K562 (cell line): ENCODE measurements around the gene SARS1. TPM values are rescaled to one million over a fixed set of nuclear protein-coding genes. Genes with fewer than 3 reads are reported as not detected.

Experiments used
- ATAC-seq: fragments of 200-7000 bp; cut with Tn5 transposase; 3 replicates; pipeline ENCODE4 v1.9.1; 2020; ENCODE audit warnings: moderate library complexity
- BruUV-seq: library from RNA; stranded (reverse); fragments of 400-500 nt; replicated peaks from 2 replicates; lab custom pipeline; 2021; lab: Mats Ljungman, UMichigan
- CTCF ChIA-PET: fragments of 300-600 bp; formaldehyde crosslinking; extraction: SDS; loops from one replicate; lab custom pipeline; 2021; ENCODE audit warnings: low intra/inter-chr PET ratio; lab: Yijun Ruan, JAX
- POLR2A ChIA-PET: fragments of 300-600, 350-650 bp; sonication (Branson Sonifier 250); formaldehyde crosslinking; extraction: SDS; loops from one replicate; lab custom pipeline; 2021; ENCODE audit warnings: antibody characterized with exemption, inconsistent platforms; lab: Yijun Ruan, JAX
- DNase-seq, 4 experiments: peaks; one replicate each; pipeline versions ENCODE4 v3.0.0 to v3.0.0-alpha.2; 2011 to 2018; ENCODE audit warnings: low spot score in 3 of 4, mixed read lengths in 3 of 4; ENCODE audit errors: extremely low read depth in 1 of 4
- FAIRE-seq: peaks from 2 replicates; lab custom pipeline; 2011; peaks lifted over from hg19 to GRCh38; lab: Jason Lieb, UNC
- H2AFZ ChIP-seq: 2 replicates; pipeline ENCODE4 v1.6.0; 2011; ENCODE audit warnings: low read depth, low read length, control low read depth, inconsistent platforms
- H3K27ac ChIP-seq: fragments of 200-600 bp; 3 replicates; pipeline ENCODE4 v1.8.0; 2011; ENCODE audit warnings: low read depth, mild to moderate bottlenecking, control low read depth, inconsistent platforms, low read length, moderate library complexity, mixed read lengths; ENCODE audit errors: extremely low read depth
- H3K27me3 ChIP-seq, 2 experiments: fragments of 300-600 bp in 1 of 2; 2 replicates in 1 of 2; 3 replicates in 1 of 2; pipeline versions ENCODE4 v1.6.0 to v1.8.0; 2011; ENCODE audit warnings: inconsistent platforms in 2 of 2, low read length in 2 of 2, mild to moderate bottlenecking in 1 of 2, mixed read lengths in 1 of 2, moderate library complexity in 1 of 2; ENCODE audit not compliant: control insufficient read depth in 2 of 2, insufficient read depth in 2 of 2
- H3K36me3 ChIP-seq: fragments of 300-600 bp; 3 replicates; pipeline ENCODE4 v1.8.0; 2011; ENCODE audit warnings: mild to moderate bottlenecking, low read length, inconsistent platforms; ENCODE audit not compliant: control insufficient read depth, insufficient read depth
- H3K4me1 ChIP-seq, 2 experiments: fragments of 200-600 bp in 1 of 2; replicated peaks in 1 of 2; 2 replicates in 1 of 2; 3 replicates in 1 of 2; pipeline versions ENCODE4 v1.5.1 to v1.8.0; 2011; ENCODE audit warnings: inconsistent platforms in 2 of 2, low read length in 2 of 2, mild to moderate bottlenecking in 1 of 2, mixed read lengths in 1 of 2, moderate library complexity in 1 of 2; ENCODE audit not compliant: control insufficient read depth in 2 of 2, insufficient read depth in 2 of 2
- H3K4me2 ChIP-seq: 2 replicates; pipeline ENCODE4 v1.6.1; 2011; ENCODE audit warnings: low read length, control low read depth, inconsistent platforms, mixed read lengths; ENCODE audit not compliant: insufficient read depth
- H3K4me3 ChIP-seq: fragments of 200-600 bp; sonication (generic), shearing (Covaris generic); 2 replicates; pipeline ENCODE4 v1.5.1; 2016; ENCODE audit warnings: control low read depth, inconsistent platforms
- H3K79me2 ChIP-seq: fragments of 200-600 bp; 3 replicates; pipeline ENCODE4 v1.8.0; 2011; ENCODE audit warnings: low read length, inconsistent platforms; ENCODE audit not compliant: control insufficient read depth, insufficient read depth
- H3K9ac ChIP-seq, 2 experiments: 2 replicates each; pipeline versions ENCODE4 v1.6.0 to v1.6.1; 2011; ENCODE audit warnings: low read depth in 2 of 2, low read length in 2 of 2, control low read depth in 1 of 2, inconsistent platforms in 1 of 2, mild to moderate bottlenecking in 1 of 2, mixed read lengths in 1 of 2; ENCODE audit not compliant: insufficient read depth in 1 of 2
- H3K9me1 ChIP-seq: one replicate; pipeline ENCODE4 v1.6.0; 2011; ENCODE audit warnings: inconsistent platforms, mild to moderate bottlenecking, low read length, moderate library complexity; ENCODE audit not compliant: control insufficient read depth, insufficient read depth
- H3K9me3 ChIP-seq: replicated peaks from 2 replicates; pipeline ENCODE4 v1.5.1; 2011; ENCODE audit warnings: low read depth, low read length, inconsistent platforms; ENCODE audit not compliant: control insufficient read depth, insufficient read depth
- H4K20me1 ChIP-seq: replicated peaks from 2 replicates; pipeline ENCODE4 v1.6.1; 2011; ENCODE audit warnings: low read length, inconsistent platforms, mixed read lengths; ENCODE audit not compliant: control insufficient read depth, insufficient read depth
- HNRNPUL1 ChIP-seq: fragments of 200-400 bp; formaldehyde crosslinking; IDR thresholded peaks from 2 replicates; pipeline ENCODE4 v1.6.1; 2017; ENCODE audit warnings: low read length
- POLR2B ChIP-seq: fragments of 450-650 bp; IDR thresholded peaks from 2 replicates; pipeline ENCODE4 v1.6.1; 2018; ENCODE audit warnings: low read depth; ENCODE audit not compliant: partially characterized antibody
- RHOXF2B ChIP-seq: fragments of 250-450 bp; sonication (Bioruptor Pico); conservative IDR thresholded peaks from 2 replicates; pipeline ENCODE4 v1.5.1; 2021
- STAT5B ChIP-seq: fragments of 250-450 bp; sonication (Bioruptor Pico); IDR thresholded peaks from 2 replicates; pipeline ENCODE4 v1.8.0; 2021; ENCODE audit warnings: mild to moderate bottlenecking, inconsistent platforms
- TAF15 ChIP-seq: fragments of 200-400 bp; formaldehyde crosslinking; IDR thresholded peaks from 2 replicates; pipeline ENCODE4 v1.6.1; 2017; ENCODE audit warnings: mild to moderate bottlenecking, low read depth, low read length, moderate library complexity
- TCF7L2 ChIP-seq: fragments of 150-350 bp; IDR thresholded peaks from 2 replicates; pipeline ENCODE4 v1.6.1; 2016; ENCODE audit warnings: low read depth, mild to moderate bottlenecking, low read length, moderate library complexity
- ZSCAN29 ChIP-seq: fragments of 450-650 bp; IDR thresholded peaks from 2 replicates; pipeline ENCODE4 v1.6.1; 2017
- WGBS: fragments of 100-300 bp; shearing (Covaris generic); methylation state at CpG from one replicate; pipeline ENCODE4 v1.1.6; 2016; ENCODE audit warnings: low coverage, mixed read lengths; ENCODE audit not compliant: insufficient coverage; ENCODE audit errors: missing lambda C conversion rate; 5-methylcytosine and 5-hydroxymethylcytosine counted together
- in situ Hi-C: fragments of 300-500 bp; cut with MboI; formaldehyde crosslinking; loops from 4 replicates; pipeline ENCODE4 v1.15.0; 2018; ENCODE audit warnings: inconsistent platforms, mixed read lengths
- intact Hi-C: fragments of 100-400 bp; cut with micrococcal nuclease; formaldehyde crosslinking; loops from 2 replicates; pipeline ENCODE4 v1.14.2; 2022
- polyA plus RNA-seq, 8 experiments: library from polyadenylated mRNA; depleted of rRNA in 4 of 8; stranded (reverse) in 5 of 8; unstranded in 3 of 8; fragments of >200 nt; fragmentation: Nextera tagmentation in 2 of 8; fragmentation: Illumina TruSeq in 1 of 8; extraction: Ambion mirVana in 2 of 8; extraction: Trizol in 1 of 8; gene quantifications; 2 replicates each; pipeline versions ENCODE4 v1.2.1 to v1.2.3, GENCODE V29; 2011 to 2014; ENCODE audit warnings: inconsistent platforms in 1 of 8, missing spikeins in 1 of 8
- total RNA-seq, 7 experiments: library from RNA; depleted of rRNA in 6 of 7; stranded (reverse); fragments of >200 nt in 6 of 7; fragmentation: Illumina TruSeq in 2 of 7; extraction: Trizol in 2 of 7; gene quantifications; 2 replicates each; pipeline versions ENCODE4 v1.2.1 to v1.2.3, GENCODE V29; 2011 to 2021; ENCODE audit warnings: low replicate concordance in 1 of 7
- TF ChIP-seq, protein P1 (sequence below), 2 experiments: IDR thresholded peaks; 2 replicates each; pipeline ENCODE4 v1.6.1; 2012; ENCODE audit warnings: improper control_type of control experiment in 2 of 2, low read depth in 2 of 2, low read length in 2 of 2, borderline replicate concordance in 1 of 2
- TF ChIP-seq, protein P2 (sequence below): fragments of 450-650 bp; formaldehyde crosslinking; IDR thresholded peaks from 2 replicates; pipeline ENCODE4 v1.4.0; 2020; ENCODE audit warnings: mild to moderate bottlenecking, moderate library complexity
- TF ChIP-seq, protein P3 (sequence below): fragments of 450-650 bp; IDR thresholded peaks from 2 replicates; pipeline ENCODE4 v1.6.1; 2018; ENCODE audit not compliant: partially characterized antibody
- TF ChIP-seq, protein P4 (sequence below): fragments of 450-650 bp; IDR thresholded peaks from 2 replicates; pipeline ENCODE4 v1.6.1; 2016; ENCODE audit warnings: low read depth, mild to moderate bottlenecking, moderate library complexity

The SARS1 gene
- total and polyA plus RNA-seq, 9 of the 15 experiments (the other 6 are each of a cell fraction or from before 2014, with no cell fraction given), result 221 to 623 (median 254) TPM

DNA sequence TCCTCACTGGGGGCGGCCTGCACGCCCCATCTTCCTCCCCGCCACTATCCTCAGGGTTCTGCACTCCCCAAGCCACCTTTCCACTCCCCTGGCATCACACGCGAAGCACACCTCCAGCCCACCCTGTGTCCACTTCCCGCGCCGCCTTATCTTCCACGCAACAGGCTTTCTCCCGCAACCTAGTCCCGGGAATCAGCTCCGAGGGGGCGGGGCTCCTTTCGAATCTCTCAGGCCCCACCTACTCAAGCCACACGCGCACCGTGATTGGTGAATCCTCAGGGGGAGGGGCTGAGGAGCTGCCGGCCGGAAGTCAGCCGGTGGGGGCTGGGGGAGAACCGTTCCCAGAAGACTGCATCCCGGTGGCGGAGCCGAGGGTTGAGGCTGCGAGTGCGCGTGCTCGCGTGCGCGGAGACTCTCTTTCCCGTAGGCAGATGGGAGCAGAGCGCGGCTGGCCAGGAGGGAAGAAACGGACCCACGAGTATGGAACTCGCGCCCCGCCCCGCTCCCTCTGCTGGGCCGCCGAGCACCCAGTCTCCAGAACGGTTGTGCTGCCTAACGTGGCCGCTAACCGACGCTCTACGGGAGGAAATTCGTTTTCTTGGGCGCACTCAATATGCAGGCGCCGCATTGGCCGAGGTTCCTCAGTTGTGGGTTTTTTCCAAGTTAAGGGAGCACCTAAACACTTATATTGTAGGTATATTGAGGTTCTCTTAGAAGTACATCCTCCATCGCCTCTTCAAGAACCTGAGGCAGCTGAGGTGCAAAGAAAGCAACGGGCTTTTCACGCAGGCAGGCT is 69.4 kb downstream of the SARS1 start, which contains the start of gene PSRC1:
Gene PSRC1 (minus strand): TSS at position 194 of the 796 bp plus-strand sequence.
- peak within 1 kb of the TSS; percentile 90 to 94 for H3K9ac ChIP-seq
- peak within 1 kb of the TSS; percentile 68 for H3K4me3 ChIP-seq
- H3K27ac ChIP-seq, result peak within 1 kb of the TSS; percentile 97
- peak; percentile 99 to 100 (median 100) for DNase-seq
- ChIA-PET CTCF (interaction anchor here (0.9 kb wide), 1 partner anchor 116 kb away, joined by 6 read pairs; no protein-coding TSS in a partner anchor), POLR2A (interaction anchor here (0.6 to 1.9 kb wide), 22 partner anchors 12 to 249 kb away, joined by 3 to 16 read pairs (median 3); partner anchors contain the start of genes MYBPHL and SORT1)
- peak within 1 kb of the TSS; percentile 99 for H3K4me2 ChIP-seq
- FAIRE-seq, result peak; percentile 92
- peaks cover 30% of the 10 kb centered on the region; the same call in 2 of the 3 replicates for H3K36me3 ChIP-seq
- in situ Hi-C loops (no loop called here), intact Hi-C loops (loop anchor here (2.0 kb wide), 1 partner anchor 116 kb away; no protein-coding TSS in a partner anchor)
- H4K20me1 ChIP-seq, result no peaks in the 10 kb centered on the region; the same call in 1 of the 2 replicates
- H3K9me1 ChIP-seq, result no peaks in the 10 kb centered on the region
- H3K27me3 ChIP-seq, result no peaks in the 10 kb centered on the region
- peaks cover 27% of the 10 kb centered on the region for H3K79me2 ChIP-seq
- ATAC-seq, result peak; percentile 97
- no peaks in the 10 kb centered on the region for H3K9me3 ChIP-seq
- peaks cover 31 to 37% of the 10 kb centered on the region in 2 experiments for H3K4me1 ChIP-seq
- WGBS, result under 1% methylated on average over 56 of the region's 56 CpGs
- H2AFZ ChIP-seq, result peak within 1 kb of the TSS; percentile 95
- BruUV-seq, result TSS peak; percentile 98
- TF ChIP-seq, protein P1, sequence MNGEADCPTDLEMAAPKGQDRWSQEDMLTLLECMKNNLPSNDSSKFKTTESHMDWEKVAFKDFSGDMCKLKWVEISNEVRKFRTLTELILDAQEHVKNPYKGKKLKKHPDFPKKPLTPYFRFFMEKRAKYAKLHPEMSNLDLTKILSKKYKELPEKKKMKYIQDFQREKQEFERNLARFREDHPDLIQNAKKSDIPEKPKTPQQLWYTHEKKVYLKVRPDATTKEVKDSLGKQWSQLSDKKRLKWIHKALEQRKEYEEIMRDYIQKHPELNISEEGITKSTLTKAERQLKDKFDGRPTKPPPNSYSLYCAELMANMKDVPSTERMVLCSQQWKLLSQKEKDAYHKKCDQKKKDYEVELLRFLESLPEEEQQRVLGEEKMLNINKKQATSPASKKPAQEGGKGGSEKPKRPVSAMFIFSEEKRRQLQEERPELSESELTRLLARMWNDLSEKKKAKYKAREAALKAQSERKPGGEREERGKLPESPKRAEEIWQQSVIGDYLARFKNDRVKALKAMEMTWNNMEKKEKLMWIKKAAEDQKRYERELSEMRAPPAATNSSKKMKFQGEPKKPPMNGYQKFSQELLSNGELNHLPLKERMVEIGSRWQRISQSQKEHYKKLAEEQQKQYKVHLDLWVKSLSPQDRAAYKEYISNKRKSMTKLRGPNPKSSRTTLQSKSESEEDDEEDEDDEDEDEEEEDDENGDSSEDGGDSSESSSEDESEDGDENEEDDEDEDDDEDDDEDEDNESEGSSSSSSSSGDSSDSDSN (IDR thresholded peaks at IDR 0.05; ENCODE audit: borderline replicate concordance in 1 of 2, low read depth in 2 of 2, low read length in 2 of 2), result peak in 1 of 2 experiments; percentile 87; a peak in 2 of 4 replicates
- TF ChIP-seq, protein P2, sequence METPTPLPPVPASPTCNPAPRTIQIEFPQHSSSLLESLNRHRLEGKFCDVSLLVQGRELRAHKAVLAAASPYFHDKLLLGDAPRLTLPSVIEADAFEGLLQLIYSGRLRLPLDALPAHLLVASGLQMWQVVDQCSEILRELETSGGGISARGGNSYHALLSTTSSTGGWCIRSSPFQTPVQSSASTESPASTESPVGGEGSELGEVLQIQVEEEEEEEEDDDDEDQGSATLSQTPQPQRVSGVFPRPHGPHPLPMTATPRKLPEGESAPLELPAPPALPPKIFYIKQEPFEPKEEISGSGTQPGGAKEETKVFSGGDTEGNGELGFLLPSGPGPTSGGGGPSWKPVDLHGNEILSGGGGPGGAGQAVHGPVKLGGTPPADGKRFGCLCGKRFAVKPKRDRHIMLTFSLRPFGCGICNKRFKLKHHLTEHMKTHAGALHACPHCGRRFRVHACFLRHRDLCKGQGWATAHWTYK (CRISPR knock-in tag), result 0 out of 2 replicates have a peak, but pooled peaks have one; percentile 38
- TF ChIP-seq, protein P3, sequence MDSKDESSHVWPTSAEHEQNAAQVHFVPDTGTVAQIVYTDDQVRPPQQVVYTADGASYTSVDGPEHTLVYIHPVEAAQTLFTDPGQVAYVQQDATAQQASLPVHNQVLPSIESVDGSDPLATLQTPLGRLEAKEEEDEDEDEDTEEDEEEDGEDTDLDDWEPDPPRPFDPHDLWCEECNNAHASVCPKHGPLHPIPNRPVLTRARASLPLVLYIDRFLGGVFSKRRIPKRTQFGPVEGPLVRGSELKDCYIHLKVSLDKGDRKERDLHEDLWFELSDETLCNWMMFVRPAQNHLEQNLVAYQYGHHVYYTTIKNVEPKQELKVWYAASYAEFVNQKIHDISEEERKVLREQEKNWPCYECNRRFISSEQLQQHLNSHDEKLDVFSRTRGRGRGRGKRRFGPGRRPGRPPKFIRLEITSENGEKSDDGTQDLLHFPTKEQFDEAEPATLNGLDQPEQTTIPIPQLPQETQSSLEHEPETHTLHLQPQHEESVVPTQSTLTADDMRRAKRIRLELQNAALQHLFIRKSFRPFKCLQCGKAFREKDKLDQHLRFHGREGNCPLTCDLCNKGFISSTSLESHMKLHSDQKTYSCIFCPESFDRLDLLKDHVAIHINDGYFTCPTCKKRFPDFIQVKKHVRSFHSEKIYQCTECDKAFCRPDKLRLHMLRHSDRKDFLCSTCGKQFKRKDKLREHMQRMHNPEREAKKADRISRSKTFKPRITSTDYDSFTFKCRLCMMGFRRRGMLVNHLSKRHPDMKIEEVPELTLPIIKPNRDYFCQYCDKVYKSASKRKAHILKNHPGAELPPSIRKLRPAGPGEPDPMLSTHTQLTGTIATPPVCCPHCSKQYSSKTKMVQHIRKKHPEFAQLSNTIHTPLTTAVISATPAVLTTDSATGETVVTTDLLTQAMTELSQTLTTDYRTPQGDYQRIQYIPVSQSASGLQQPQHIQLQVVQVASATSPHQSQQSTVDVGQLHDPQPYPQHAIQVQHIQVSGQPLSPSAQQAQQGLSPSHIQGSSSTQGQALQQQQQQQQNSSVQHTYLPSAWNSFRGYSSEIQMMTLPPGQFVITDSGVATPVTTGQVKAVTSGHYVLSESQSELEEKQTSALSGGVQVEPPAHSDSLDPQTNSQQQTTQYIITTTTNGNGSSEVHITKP, result no peak
- no peak for TF ChIP-seq STAT5B
- TF ChIP-seq TAF15, result no peak
- no peak for TF ChIP-seq HNRNPUL1
- TF ChIP-seq RHOXF2B, result no peak
- peak; percentile 90 for TF ChIP-seq POLR2B
- TF ChIP-seq TCF7L2, result no peak
- peak; percentile 79; the same call in 1 of the 2 replicates for TF ChIP-seq ZSCAN29
- TF ChIP-seq, protein P4, sequence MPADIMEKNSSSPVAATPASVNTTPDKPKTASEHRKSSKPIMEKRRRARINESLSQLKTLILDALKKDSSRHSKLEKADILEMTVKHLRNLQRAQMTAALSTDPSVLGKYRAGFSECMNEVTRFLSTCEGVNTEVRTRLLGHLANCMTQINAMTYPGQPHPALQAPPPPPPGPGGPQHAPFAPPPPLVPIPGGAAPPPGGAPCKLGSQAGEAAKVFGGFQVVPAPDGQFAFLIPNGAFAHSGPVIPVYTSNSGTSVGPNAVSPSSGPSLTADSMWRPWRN, result no peak
